Measurements from ENCODE around the gene ITPRIPL2.

The ITPRIPL2 gene

DNA sequence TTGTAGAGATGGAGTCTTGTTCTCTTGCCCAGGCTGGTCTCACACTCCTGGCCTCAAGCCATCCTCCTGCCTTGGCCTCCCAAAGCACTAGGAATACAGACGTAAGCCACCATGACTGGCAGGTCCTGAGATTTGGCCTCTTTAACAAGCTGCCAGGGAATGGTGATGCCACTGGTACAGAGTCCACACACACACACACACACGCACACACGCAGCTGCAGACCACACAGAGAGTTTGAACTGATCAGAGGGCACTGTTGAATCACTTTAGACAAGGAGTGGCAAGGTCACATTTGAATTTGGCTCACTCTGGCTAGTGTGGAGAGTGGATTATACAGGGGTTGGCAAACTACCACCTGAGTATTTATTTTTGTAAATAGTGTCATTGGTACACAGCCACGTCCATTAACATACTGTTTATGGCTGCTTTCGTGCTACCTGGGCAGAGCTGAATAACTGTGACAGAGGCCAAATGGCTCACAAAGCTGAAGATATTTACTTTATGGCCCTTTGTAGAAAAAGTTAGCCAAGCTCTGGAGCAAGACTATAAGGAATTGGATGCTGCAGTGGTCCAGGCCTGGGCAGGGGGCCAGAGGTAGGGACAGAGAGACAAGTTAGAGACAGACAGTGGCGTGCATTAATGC, 9.9 kb downstream of the ITPRIPL2 start:
- Histone ChIP-seq H3K9me3 (ENCODE audit: insufficient read depth, low read depth, low read length) (0 out of 2 replicates have a peak, but pooled peaks cover 4% of the 10 kb centered on the region), H3K36me3 (ENCODE audit: insufficient read depth, low read length) (no peaks in the 10 kb centered on the region), H3K4me2 (ENCODE audit: low read depth, low read length, poor library complexity, severe bottlenecking) (no peak overlapping the region), H3K4me3 (ENCODE audit: low read length, poor library complexity, severe bottlenecking) (no peak overlapping the region), H3F3A (ENCODE audit: low read depth) (no peaks in the 10 kb centered on the region), H2AFZ (ENCODE audit: low read length) (no peak overlapping the region), H3K9me2 (replicated peaks; ENCODE audit: low read depth, low read length) (no peaks in the 10 kb centered on the region), H3K27me3 (ENCODE audit: insufficient read depth, low read length, poor library complexity, severe bottlenecking) (no peaks in the 10 kb centered on the region), H4K20me1 (ENCODE audit: insufficient read depth, low read length, poor library complexity, severe bottlenecking) (no peaks in the 10 kb centered on the region), H3K79me2 (ENCODE audit: insufficient read depth, low read length) (no peaks in the 10 kb centered on the region), H3K9ac (ENCODE audit: low read depth, low read length, poor library complexity, severe bottlenecking) (no peak overlapping the region), H3K4me1 (ENCODE audit: insufficient read depth, low read length, poor library complexity, severe bottlenecking) (no peaks in the 10 kb centered on the region)
- no peak for TF ChIP-seq EZH2phosphoT487 (IDR thresholded peaks at IDR 0.05; ENCODE audit: borderline replicate concordance)
- TF ChIP-seq, protein P1, sequence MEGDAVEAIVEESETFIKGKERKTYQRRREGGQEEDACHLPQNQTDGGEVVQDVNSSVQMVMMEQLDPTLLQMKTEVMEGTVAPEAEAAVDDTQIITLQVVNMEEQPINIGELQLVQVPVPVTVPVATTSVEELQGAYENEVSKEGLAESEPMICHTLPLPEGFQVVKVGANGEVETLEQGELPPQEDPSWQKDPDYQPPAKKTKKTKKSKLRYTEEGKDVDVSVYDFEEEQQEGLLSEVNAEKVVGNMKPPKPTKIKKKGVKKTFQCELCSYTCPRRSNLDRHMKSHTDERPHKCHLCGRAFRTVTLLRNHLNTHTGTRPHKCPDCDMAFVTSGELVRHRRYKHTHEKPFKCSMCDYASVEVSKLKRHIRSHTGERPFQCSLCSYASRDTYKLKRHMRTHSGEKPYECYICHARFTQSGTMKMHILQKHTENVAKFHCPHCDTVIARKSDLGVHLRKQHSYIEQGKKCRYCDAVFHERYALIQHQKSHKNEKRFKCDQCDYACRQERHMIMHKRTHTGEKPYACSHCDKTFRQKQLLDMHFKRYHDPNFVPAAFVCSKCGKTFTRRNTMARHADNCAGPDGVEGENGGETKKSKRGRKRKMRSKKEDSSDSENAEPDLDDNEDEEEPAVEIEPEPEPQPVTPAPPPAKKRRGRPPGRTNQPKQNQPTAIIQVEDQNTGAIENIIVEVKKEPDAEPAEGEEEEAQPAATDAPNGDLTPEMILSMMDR (conservative IDR thresholded peaks at IDR 0.05; ENCODE audit: low read length): no peak

GRCh38 chr16:19126300-19126699, 12.5 kb downstream of the ITPRIPL2 start:
- Histone ChIP-seq H3K4me1 (ENCODE audit: insufficient read depth, low read length, poor library complexity, severe bottlenecking) (peaks cover 13% of the 10 kb centered on the region), H3K9me3 (ENCODE audit: insufficient read depth, low read depth, low read length) (0 out of 2 replicates have a peak, but pooled peaks cover 4% of the 10 kb centered on the region)
- TF ChIP-seq, protein P1 (conservative IDR thresholded peaks at IDR 0.05; ENCODE audit: low read length): no peak
- no peak for TF ChIP-seq EZH2phosphoT487 (IDR thresholded peaks at IDR 0.05; ENCODE audit: borderline replicate concordance)

GRCh38 chr16:19127205-19127604, 13.4 kb downstream of the ITPRIPL2 start:
- peaks cover 13% of the 10 kb centered on the region for H3K4me1 ChIP-seq (ENCODE audit: insufficient read depth, low read length, poor library complexity, severe bottlenecking)
- H3K4me3 ChIP-seq (ENCODE audit: low read length, poor library complexity, severe bottlenecking): no peak overlapping the region
- no peaks in the 10 kb centered on the region for H3K9me2 ChIP-seq (replicated peaks; ENCODE audit: low read depth, low read length)
- H3K9me3 ChIP-seq (ENCODE audit: insufficient read depth, low read depth, low read length): 0 out of 2 replicates have a peak, but pooled peaks cover 4% of the 10 kb centered on the region
- no peak overlapping the region for H2AFZ ChIP-seq (ENCODE audit: low read length)
- H4K20me1 ChIP-seq (ENCODE audit: insufficient read depth, low read length, poor library complexity, severe bottlenecking): no peaks in the 10 kb centered on the region
- H3F3A ChIP-seq (ENCODE audit: low read depth): no peaks in the 10 kb centered on the region
- H3K9ac ChIP-seq (ENCODE audit: low read depth, low read length, poor library complexity, severe bottlenecking): no peak overlapping the region
- H3K79me2 ChIP-seq (ENCODE audit: insufficient read depth, low read length): no peaks in the 10 kb centered on the region
- H3K36me3 ChIP-seq (ENCODE audit: insufficient read depth, low read length): no peaks in the 10 kb centered on the region
- H3K4me2 ChIP-seq (ENCODE audit: low read depth, low read length, poor library complexity, severe bottlenecking): no peak overlapping the region
- TF ChIP-seq, protein P1 (conservative IDR thresholded peaks at IDR 0.05; ENCODE audit: low read length): no peak
- no peak for TF ChIP-seq EZH2phosphoT487 (IDR thresholded peaks at IDR 0.05; ENCODE audit: borderline replicate concordance)
- no peaks in the 10 kb centered on the region for H3K27me3 ChIP-seq (ENCODE audit: insufficient read depth, low read length, poor library complexity, severe bottlenecking)

More at GRCh38 chr16:19126300-19126699, 12.5 kb downstream of the ITPRIPL2 start:
- H3K27me3 ChIP-seq (ENCODE audit: insufficient read depth, low read length, poor library complexity, severe bottlenecking): no peaks in the 10 kb centered on the region
- H3K9me2 ChIP-seq (replicated peaks; ENCODE audit: low read depth, low read length): no peaks in the 10 kb centered on the region
- H3K36me3 ChIP-seq (ENCODE audit: insufficient read depth, low read length): no peaks in the 10 kb centered on the region
- H3K4me2 ChIP-seq (ENCODE audit: low read depth, low read length, poor library complexity, severe bottlenecking): no peak overlapping the region
- no peaks in the 10 kb centered on the region for H4K20me1 ChIP-seq (ENCODE audit: insufficient read depth, low read length, poor library complexity, severe bottlenecking)
- H2AFZ ChIP-seq (ENCODE audit: low read length): no peak overlapping the region
- H3K4me3 ChIP-seq (ENCODE audit: low read length, poor library complexity, severe bottlenecking): no peak overlapping the region
- no peaks in the 10 kb centered on the region for H3F3A ChIP-seq (ENCODE audit: low read depth)
- no peak overlapping the region for H3K9ac ChIP-seq (ENCODE audit: low read depth, low read length, poor library complexity, severe bottlenecking)
- no peaks in the 10 kb centered on the region for H3K79me2 ChIP-seq (ENCODE audit: insufficient read depth, low read length)

Data from Loucy (cell line).